Measurements from ENCODE around the gene CEP131.

DNA sequence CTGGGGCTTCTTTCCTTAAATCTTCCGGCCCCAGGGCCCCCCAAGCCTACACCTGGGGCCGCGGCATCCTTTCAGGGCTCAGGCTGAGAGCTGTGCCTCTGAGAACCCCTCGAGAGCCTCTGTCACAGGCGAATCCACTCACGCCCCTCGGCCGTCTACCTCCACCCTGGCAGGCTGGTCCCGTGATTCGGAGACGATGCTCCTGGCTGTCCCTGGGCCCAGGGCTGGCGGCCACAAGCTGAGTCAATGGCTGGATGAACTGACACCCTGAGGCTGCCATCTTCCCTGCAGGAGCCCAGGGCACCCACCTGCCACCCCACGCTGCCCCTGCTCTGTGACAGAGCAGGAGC lies 11.7 kb upstream of the CEP131 start:
- TF ChIP-seq, protein P1, sequence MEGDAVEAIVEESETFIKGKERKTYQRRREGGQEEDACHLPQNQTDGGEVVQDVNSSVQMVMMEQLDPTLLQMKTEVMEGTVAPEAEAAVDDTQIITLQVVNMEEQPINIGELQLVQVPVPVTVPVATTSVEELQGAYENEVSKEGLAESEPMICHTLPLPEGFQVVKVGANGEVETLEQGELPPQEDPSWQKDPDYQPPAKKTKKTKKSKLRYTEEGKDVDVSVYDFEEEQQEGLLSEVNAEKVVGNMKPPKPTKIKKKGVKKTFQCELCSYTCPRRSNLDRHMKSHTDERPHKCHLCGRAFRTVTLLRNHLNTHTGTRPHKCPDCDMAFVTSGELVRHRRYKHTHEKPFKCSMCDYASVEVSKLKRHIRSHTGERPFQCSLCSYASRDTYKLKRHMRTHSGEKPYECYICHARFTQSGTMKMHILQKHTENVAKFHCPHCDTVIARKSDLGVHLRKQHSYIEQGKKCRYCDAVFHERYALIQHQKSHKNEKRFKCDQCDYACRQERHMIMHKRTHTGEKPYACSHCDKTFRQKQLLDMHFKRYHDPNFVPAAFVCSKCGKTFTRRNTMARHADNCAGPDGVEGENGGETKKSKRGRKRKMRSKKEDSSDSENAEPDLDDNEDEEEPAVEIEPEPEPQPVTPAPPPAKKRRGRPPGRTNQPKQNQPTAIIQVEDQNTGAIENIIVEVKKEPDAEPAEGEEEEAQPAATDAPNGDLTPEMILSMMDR (IDR thresholded peaks at IDR 0.05; ENCODE audit: low read length) = no peak
- TF ChIP-seq EZH2 (optimal IDR thresholded peaks at IDR 0.05; ENCODE audit: low read depth, low read length) (no peak), EZH2phosphoT487 (IDR thresholded peaks at IDR 0.05; ENCODE audit: low read length) (no peak)
